ENCODE results near the gene SNX6.
"Not testable (repeated sequence)": the region's sequence is repeated elsewhere in the genome, so short reads cannot be mapped to it uniquely, and the experiment has no call there.

SNX6 gene

GRCh38 chr14:34562037-34562775 is 67.7 kb downstream of the SNX6 start:
- not testable (repeated sequence) for DNase-seq

- DNase-seq = not testable (repeated sequence)
Observed at GRCh38 chr14:34556498-34556829, 73.5 kb downstream of the SNX6 start.

- DNase-seq = not testable (repeated sequence)
Observed at GRCh38 chr14:34555583-34556497, 74.1 kb downstream of the SNX6 start.

GRCh38 chr14:34554540-34555250 is 75.3 kb downstream of the SNX6 start:
- DNase-seq = no peak

- not testable (repeated sequence) for DNase-seq
Observed at GRCh38 chr14:34549276-34549966, 80.5 kb downstream of the SNX6 start.

GRCh38 chr14:34548472-34548981 is 81.4 kb downstream of the SNX6 start:
- no peak for DNase-seq

- DNase-seq = not testable (repeated sequence)
Observed at GRCh38 chr14:34547136-34547520, 82.8 kb downstream of the SNX6 start.

GRCh38 chr14:34546272-34547135 is 83.4 kb downstream of the SNX6 start:
- DNase-seq = not testable (repeated sequence)

GRCh38 chr14:34540181-34541059 is 89.5 kb downstream of the SNX6 start:
- DNase-seq = not testable (repeated sequence)

- no peak for DNase-seq
Observed at GRCh38 chr14:34539407-34540180, 90.4 kb downstream of the SNX6 start, which contains the start of gene EAPP. Gene EAPP, minus strand, starts transcription at chr14:34539701. Its CDS starts 73 bp downstream, at chr14:34539628.

GRCh38 chr14:34538871-34539406 is 91.0 kb downstream of the SNX6 start:
- DNase-seq = no peak

GRCh38 chr14:34538096-34538495 is 91.9 kb downstream of the SNX6 start:
- DNase-seq = not testable (repeated sequence)

GRCh38 chr14:34537677-34538009 is 92.3 kb downstream of the SNX6 start:
- DNase-seq = no peak

- DNase-seq = no peak
Observed at GRCh38 chr14:34536951-34537676, 92.8 kb downstream of the SNX6 start.

- DNase-seq = no peak
Observed at GRCh38 chr14:34527591-34527990, 102.4 kb downstream of the SNX6 start.

GRCh38 chr14:34524216-34524615 is 105.7 kb downstream of the SNX6 start:
- DNase-seq = not testable (repeated sequence)

- no peak for DNase-seq
Observed at GRCh38 chr14:34522496-34522895, 107.5 kb downstream of the SNX6 start.

GRCh38 chr14:34521071-34521470 is 108.9 kb downstream of the SNX6 start:
- not testable (repeated sequence) for DNase-seq
